ENCODE results near the gene USP26.
"Not testable (repeated sequence)": the region's sequence is repeated elsewhere in the genome, so short reads cannot be mapped to it uniquely, and the experiment has no call there.

The USP26 gene

GRCh38 chrX:133097031-133097430, at the start of gene USP26:
USP26 (minus strand) TSS chrX:133097109; CDS start chrX:133028220, 68,889 bp downstream.
- no peak for DNase-seq (ENCODE audit: low spot score)

DNA sequence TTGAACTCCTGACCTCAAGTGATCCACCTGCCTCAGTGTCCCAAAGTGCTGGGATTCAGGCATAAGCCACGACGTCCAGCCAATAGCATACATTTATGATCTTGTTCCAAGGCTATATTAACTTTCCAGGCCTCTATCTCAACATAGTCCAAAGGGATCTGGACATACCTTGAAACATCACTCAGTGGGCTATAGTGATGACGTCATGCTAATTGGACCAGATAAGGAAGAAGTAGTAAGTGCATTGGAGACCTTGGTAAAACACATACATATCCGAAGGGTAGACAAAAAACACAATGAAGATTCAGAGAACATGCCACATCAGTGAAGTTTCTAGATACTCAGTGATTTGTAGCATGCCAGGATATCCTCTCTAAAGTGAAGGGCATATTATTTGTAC, 37.4 kb upstream of the USP26 start:
- DNase-seq (ENCODE audit: low spot score) = no peak

GRCh38 chrX:133120406-133120805, 23.5 kb upstream of the USP26 start:
- no peak for DNase-seq (ENCODE audit: low spot score)

GRCh38 chrX:133094098-133094731, 2.7 kb downstream of the USP26 start:
- no peak for DNase-seq (ENCODE audit: low spot score)

GRCh38 chrX:133090236-133090809, 6.6 kb downstream of the USP26 start:
- no peak for DNase-seq (ENCODE audit: low spot score)

DNA sequence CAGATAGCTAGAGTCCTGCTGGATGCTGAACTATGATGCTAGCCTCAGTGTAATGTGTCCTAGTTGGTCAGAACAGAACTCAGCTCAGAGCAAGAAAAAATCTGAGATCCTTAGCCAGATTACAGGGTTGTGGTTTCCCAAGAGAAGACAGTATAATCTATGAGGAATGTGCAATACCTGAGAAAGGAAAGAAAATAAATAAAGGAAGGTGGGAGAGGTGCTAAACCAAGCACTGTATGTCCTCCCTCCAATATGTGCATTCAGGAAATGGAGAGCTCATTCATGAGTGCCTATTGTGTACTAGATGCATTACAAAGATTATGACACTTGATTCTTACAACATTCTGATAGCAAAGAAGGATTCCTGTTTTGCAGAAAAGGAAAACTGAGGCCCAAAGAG, 7.5 kb downstream of the USP26 start:
- DNase-seq (ENCODE audit: low spot score) = no peak

- no peak for DNase-seq (ENCODE audit: low spot score)
These were observed 11.1 kb downstream of the USP26 start for GRCh38 chrX:133085785-133086184.

- DNase-seq (ENCODE audit: low spot score) = not testable (repeated sequence)
These were observed 11.9 kb downstream of the USP26 start for GRCh38 chrX:133085056-133085455.

DNA sequence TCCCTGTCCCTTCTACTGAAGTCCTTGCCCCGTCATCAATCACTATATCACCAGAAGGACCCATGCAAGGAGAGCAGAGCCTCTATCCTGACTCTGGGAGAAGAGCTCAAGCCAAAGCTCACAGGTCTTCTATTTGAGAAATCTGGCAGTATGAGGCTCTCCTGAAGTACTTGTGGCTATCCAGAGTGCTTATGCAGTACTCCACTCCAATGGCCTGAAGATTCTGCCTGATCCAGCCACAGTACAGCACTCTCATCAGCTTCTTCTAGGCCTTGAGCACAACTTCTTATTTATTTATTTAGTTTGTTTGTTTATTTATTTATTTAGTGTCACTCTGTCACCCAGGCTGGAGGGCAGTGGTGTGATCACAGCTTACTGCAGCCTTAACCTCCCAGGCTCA, 13.0 kb downstream of the USP26 start:
- no peak for DNase-seq (ENCODE audit: low spot score)

- no peak for DNase-seq (ENCODE audit: low spot score)
These were observed 14.9 kb downstream of the USP26 start for GRCh38 chrX:133081990-133082389.

GRCh38 chrX:133077856-133078255, 19.1 kb downstream of the USP26 start:
- DNase-seq (ENCODE audit: low spot score) = not testable (repeated sequence)

DNA sequence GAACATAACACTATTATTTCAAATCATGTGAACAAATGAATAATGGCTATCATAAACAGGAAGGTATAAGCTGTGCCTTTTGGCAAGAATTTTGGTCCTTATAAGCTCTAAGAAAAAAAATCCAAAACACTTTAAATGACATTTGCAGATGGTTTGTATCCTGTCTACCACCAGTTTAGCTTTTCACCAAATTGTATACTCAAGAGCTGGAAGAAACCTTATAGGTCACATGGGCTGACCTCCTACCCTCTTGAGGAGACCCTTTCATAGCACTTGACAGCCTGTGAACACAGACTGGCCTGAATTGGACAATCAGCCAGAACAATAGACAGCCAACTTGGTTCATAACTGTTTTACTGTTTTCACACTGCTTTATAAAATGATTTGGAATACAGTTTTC, 24.3 kb downstream of the USP26 start:
- no peak for DNase-seq (ENCODE audit: low spot score)

GRCh38 chrX:133068461-133068860, 28.4 kb downstream of the USP26 start:
- no peak for DNase-seq (ENCODE audit: low spot score)

DNA sequence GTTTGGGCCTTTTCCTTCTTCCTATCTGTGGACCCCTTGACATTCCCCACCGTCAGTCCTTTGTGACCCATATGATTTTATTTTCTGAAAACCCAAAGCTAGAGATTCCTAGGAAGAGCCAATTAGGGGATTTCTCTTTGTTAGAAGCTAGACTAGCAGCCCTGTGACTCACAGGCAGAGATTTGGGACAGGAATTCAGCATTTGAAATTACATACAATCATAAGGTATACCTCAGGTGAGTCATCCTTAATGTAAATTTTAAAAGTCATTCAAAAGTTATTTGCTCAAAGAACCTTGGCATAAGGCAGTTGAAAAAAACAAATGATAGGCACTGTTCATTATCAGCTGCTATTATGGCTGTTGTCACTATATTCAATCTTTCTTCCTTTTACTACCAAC, 40.6 kb downstream of the USP26 start:
- DNase-seq (ENCODE audit: low spot score) = no peak

- no peak for DNase-seq (ENCODE audit: low spot score)
These were observed 42.0 kb downstream of the USP26 start for GRCh38 chrX:133054761-133055405.

GRCh38 chrX:133053861-133054598, 42.9 kb downstream of the USP26 start:
- no peak for DNase-seq (ENCODE audit: low spot score)

DNA sequence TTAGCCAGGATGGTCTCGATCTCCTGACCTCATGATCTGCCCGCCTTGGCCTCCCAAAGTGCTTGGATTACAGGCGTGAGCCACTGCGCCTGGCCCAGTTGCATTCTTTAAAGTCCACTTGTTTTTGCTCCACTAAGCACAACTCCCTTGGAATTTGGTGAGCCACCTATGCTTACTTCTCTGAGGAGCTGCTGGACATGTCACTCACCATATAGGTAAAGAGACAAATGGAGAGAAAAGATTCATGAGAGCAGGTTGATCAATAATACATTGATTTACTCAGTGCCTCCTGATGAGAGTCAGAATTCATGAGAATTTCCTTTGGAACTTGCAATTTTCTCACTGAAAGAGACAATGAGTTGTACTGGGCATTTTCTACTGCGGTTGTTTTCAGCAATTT, 48.2 kb downstream of the USP26 start:
- no peak for DNase-seq (ENCODE audit: low spot score)

DNA sequence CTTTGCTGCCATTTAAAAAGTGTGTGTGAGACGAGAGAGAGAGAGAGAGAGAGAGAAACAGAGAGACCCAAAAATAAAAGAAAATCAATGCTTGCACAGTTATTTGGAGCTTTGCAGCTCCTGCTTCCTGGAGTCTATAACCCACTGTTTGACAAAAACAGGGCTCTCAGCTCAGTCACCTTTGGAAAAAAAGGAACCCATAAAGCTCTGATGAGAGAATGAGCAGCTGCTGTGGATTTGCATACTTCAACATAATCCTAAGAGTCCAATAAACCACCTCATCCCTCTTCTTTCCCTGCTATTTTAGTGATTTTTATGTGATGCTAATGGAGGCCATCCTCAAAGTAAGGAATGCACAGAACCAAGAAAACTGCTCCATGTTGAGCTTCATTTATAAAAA, 50.3 kb downstream of the USP26 start:
- no peak for DNase-seq (ENCODE audit: low spot score)

- DNase-seq (ENCODE audit: low spot score) = no peak
These were observed 50.9 kb downstream of the USP26 start for GRCh38 chrX:133045986-133046385.

- DNase-seq (ENCODE audit: low spot score) = not testable (repeated sequence)
These were observed 52.6 kb downstream of the USP26 start for GRCh38 chrX:133044145-133044786.

DNA sequence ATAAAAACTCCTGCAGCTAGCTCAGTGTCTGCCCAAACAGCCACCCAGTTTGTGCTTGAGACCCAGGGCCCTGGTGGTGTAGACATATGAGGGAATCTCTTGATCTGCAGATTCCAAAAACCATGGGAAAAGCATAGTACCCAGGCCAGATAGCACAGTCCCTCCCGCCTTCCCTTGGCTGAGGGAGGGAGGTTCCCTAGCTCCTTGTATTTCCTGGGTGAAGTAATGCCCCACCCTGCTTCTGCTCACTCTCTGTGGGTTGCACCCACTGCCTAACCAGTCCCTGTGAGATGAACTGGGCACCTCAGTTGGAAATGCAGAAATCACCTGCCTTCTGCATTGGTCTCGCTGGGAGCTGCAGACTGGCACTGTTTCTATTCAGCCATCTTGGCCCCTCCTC, 54.6 kb downstream of the USP26 start:
- no peak for DNase-seq (ENCODE audit: low spot score)

DNA sequence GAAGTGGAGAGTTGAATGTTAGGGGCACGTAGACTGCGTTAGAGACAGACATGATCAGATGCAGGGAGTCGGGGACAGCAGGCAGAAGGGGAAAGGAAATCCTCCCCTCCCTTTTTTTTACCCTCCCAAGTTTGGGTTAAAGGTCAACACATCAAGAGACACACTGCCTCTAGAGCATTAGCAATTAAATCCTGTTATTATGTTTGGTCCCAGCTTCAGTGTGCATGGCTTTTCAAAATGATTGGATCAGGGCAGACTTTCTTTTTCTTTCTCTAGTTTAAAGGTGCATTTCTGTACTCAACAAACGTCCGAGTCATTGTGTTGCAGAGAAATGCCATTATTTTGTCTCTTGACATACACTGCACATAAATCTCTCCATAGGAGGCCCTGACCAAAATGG, 63.9 kb downstream of the USP26 start:
- no peak for DNase-seq (ENCODE audit: low spot score)
